Hepatocyte (in vitro differentiated cells): ENCODE results near the gene SERPINB2.

Experiments used
- CTCF ChIP-seq: fragments of 200-600 bp; sonication (generic); IDR thresholded peaks from 2 replicates; pipeline ENCODE4 v1.5.1; 2016; ENCODE audit warnings: antibody characterized with exemption, mild to moderate bottlenecking; ENCODE audit not compliant: poor library complexity
- EZH2 ChIP-seq: fragments of 200-600 bp; sonication (generic); IDR thresholded peaks from 2 replicates; pipeline ENCODE4 v1.6.1; 2016; ENCODE audit warnings: antibody characterized with exemption, mild to moderate bottlenecking, borderline replicate concordance
- EZH2phosphoT487 ChIP-seq: fragments of 200-600 bp; sonication (generic); IDR thresholded peaks from one replicate; pipeline ENCODE4 v1.6.1; 2018; ENCODE audit warnings: antibody characterized with exemption, mild to moderate bottlenecking, low read depth, moderate library complexity; ENCODE audit not compliant: unreplicated experiment, severe bottlenecking

GRCh38 chr18:63909870-63910269, 22.4 kb downstream of the SERPINB2 start:
- TF ChIP-seq CTCF, result no peak
- no peak for TF ChIP-seq EZH2
- TF ChIP-seq EZH2phosphoT487, result no peak
